Stimulated activated CD4-positive, alpha-beta T cell treated with anti-CD3 and anti-CD28 coated beads, Interleukin-1b, Interleukin-23, amount 100 ng/mL, for 1 hour (primary cell): Measurements from ENCODE around the gene CBFA2T2.
"Not testable (repeated sequence)": the region's sequence is repeated elsewhere in the genome, so short reads cannot be mapped to it uniquely, and the experiment has no call there.

ENCODE experiments used
- DNase-seq, 2 donors: peaks; one replicate each; pipeline ENCODE4 v3.0.0-alpha.2; 2020; ENCODE audit warnings: low read depth in 2 of 2

Gene CBFA2T2

GRCh38 chr20:33624399-33624798, 134.5 kb downstream of the CBFA2T2 start:
- DNase-seq, result no peak

GRCh38 chr20:33626190-33626589, 136.3 kb downstream of the CBFA2T2 start:
- DNase-seq, result no peak

GRCh38 chr20:33627577-33628216, 137.8 kb downstream of the CBFA2T2 start:
- DNase-seq, result no peak

GRCh38 chr20:33629533-33629932, 139.6 kb downstream of the CBFA2T2 start:
- DNase-seq, result no peak

- DNase-seq, result no peak
These were observed 140.1 kb downstream of the CBFA2T2 start for GRCh38 chr20:33629979-33630378.

- no peak for DNase-seq
These were observed 140.6 kb downstream of the CBFA2T2 start for GRCh38 chr20:33630507-33630906.

GRCh38 chr20:33631910-33632309, 142.0 kb downstream of the CBFA2T2 start:
- DNase-seq, result not testable (repeated sequence)

- no peak for DNase-seq
These were observed 145.4 kb downstream of the CBFA2T2 start for GRCh38 chr20:33635341-33635740.

GRCh38 chr20:33636776-33637175, 146.9 kb downstream of the CBFA2T2 start:
- DNase-seq, result no peak

GRCh38 chr20:33640287-33640686, 150.4 kb downstream of the CBFA2T2 start:
- DNase-seq, result no peak

- DNase-seq, result no peak
These were observed 154.6 kb downstream of the CBFA2T2 start for GRCh38 chr20:33644313-33645071.

GRCh38 chr20:33645072-33645358, 155.1 kb downstream of the CBFA2T2 start:
- DNase-seq, result no peak

GRCh38 chr20:33645396-33645795, 155.5 kb downstream of the CBFA2T2 start:
- DNase-seq, result no peak

- DNase-seq, result no peak
These were observed 156.3 kb downstream of the CBFA2T2 start for GRCh38 chr20:33646191-33646590.

- DNase-seq, result not testable (repeated sequence)
These were observed 157.2 kb downstream of the CBFA2T2 start for GRCh38 chr20:33646959-33647602.

- DNase-seq, result no peak
These were observed 157.9 kb downstream of the CBFA2T2 start for GRCh38 chr20:33647603-33648395.

- DNase-seq, result no peak
These were observed 158.6 kb downstream of the CBFA2T2 start for GRCh38 chr20:33648396-33649004.

GRCh38 chr20:33649201-33649681, 159.3 kb downstream of the CBFA2T2 start:
- no peak for DNase-seq

GRCh38 chr20:33650111-33650752, 160.3 kb downstream of the CBFA2T2 start:
- DNase-seq, result no peak

- no peak for DNase-seq
These were observed 161.1 kb downstream of the CBFA2T2 start for GRCh38 chr20:33650753-33651561.
